ENCODE results near the gene COX7A2.

The COX7A2 gene

DNA sequence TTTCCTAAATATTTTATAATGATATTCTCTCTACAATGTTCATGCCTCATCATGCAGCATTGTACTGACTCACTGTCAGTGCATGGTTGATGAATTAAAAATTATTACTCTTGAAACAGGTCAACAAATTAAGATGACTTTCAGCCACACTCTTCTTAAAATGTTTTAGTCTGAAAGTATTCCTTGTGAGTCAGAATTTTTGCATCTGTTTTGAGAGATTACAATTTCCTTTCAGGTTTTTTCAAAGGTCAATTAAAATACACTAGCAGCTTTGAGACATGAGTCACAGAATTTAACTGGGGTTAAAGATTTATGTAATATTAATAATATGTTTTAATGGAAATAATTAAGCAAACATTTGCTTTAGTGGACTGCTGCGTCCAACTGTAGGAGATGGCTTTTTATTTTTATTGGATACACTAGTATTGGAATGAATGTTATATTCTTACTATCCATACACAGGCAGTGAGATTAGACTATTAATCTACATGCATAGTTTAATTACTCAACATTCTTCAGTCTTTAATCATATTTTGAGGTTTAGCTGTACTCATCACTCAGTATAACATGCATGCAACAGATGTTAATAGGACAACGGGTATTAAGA, 47.4 kb downstream of the COX7A2 start:
- no peak overlapping the region for H3K9ac ChIP-seq (ENCODE audit: low read length)
- H3K27ac ChIP-seq (ENCODE audit: low read depth, low read length), result no peak overlapping the region

DNA sequence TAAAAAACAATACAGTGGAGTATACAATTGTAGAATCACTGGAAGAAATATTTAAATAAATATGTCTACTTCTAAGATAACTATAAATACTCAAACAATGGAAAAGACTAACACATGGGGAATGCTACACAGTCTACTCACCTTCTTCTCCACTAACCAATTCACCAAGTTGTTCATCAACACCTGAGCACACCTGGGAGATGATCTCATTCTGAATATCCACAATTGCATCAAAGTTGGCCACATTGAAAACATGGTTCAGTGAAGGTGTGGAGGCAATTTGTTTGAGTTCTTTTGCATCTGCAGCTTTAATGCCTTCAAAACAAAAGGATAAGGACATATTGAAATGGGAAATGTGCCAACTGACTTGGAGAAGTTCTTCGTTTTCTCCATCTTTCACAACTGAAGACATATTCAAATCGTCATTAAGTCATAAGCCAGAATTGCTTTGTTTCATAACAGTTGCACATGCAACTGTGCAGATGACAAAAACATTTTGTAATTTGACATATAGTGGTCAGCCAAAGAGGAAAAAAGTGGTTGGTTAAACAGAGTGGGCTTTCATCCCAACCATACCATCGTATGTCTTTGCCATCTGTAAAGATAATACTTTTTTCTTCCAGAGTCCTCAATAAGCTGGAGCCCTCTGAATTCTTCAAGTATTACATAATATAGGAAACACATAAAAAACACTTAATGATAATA, 55.2 kb downstream of the COX7A2 start:
- H3K27ac ChIP-seq (ENCODE audit: low read depth, low read length), result no peak overlapping the region
- H3K4me1 ChIP-seq (ENCODE audit: control insufficient read depth, insufficient read depth, low read length), result no peaks in the 10 kb centered on the region
- no peaks in the 10 kb centered on the region for H3K27me3 ChIP-seq (ENCODE audit: control insufficient read depth, insufficient read depth, low read length)
- H3K9ac ChIP-seq (ENCODE audit: low read length), result no peak overlapping the region
- H3K9me3 ChIP-seq (ENCODE audit: control insufficient read depth, insufficient read depth, low read depth, low read length), result no peaks in the 10 kb centered on the region
- no peak overlapping the region for H3K4me3 ChIP-seq (ENCODE audit: low read depth, low read length)
- no peaks in the 10 kb centered on the region for H3K36me3 ChIP-seq (ENCODE audit: control insufficient read depth, insufficient read depth, low read length)

More for the DNA sequence above, 47.4 kb downstream of the COX7A2 start:
- H3K27me3 ChIP-seq (ENCODE audit: control insufficient read depth, insufficient read depth, low read length), result peaks cover 14% of the 10 kb centered on the region
- H3K4me3 ChIP-seq (ENCODE audit: low read depth, low read length), result no peak overlapping the region
- H3K4me1 ChIP-seq (ENCODE audit: control insufficient read depth, insufficient read depth, low read length), result no peaks in the 10 kb centered on the region
- H3K9me3 ChIP-seq (ENCODE audit: control insufficient read depth, insufficient read depth, low read depth, low read length), result no peaks in the 10 kb centered on the region
- H3K36me3 ChIP-seq (ENCODE audit: control insufficient read depth, insufficient read depth, low read length), result no peaks in the 10 kb centered on the region

Data from HUES6 (cell line).